Stimulated activated CD4-positive, alpha-beta T cell treated with anti-CD3 and anti-CD28 coated beads, Interleukin-1b, Interleukin-23, amount 100 ng/mL, for 4 hours (primary cell): ENCODE results near the gene BSPRY.
"Not testable (repeated sequence)": the region's sequence is repeated elsewhere in the genome, so short reads cannot be mapped to it uniquely, and the experiment has no call there.

Experiments
- DNase-seq, 2 donors: peaks; one replicate each; pipeline ENCODE4 v3.0.0-alpha.2; 2020; ENCODE audit warnings: low read depth in 2 of 2

Gene BSPRY

GRCh38 chr9:113395000-113395861 is 45.9 kb downstream of the BSPRY start:
- no peak for DNase-seq

GRCh38 chr9:113397203-113397631 is 47.9 kb downstream of the BSPRY start:
- DNase-seq, result no peak

GRCh38 chr9:113398796-113399195 is 49.5 kb downstream of the BSPRY start:
- DNase-seq, result no peak

GRCh38 chr9:113399646-113400200 is 50.4 kb downstream of the BSPRY start:
- DNase-seq, result no peak

GRCh38 chr9:113401027-113401792 is 51.9 kb downstream of the BSPRY start, which contains the start of gene ALAD:
Gene ALAD (minus strand): TSS chr9:113401284. CDS start chr9:113393559, 7,725 bp downstream.
- peak; percentile 99 for DNase-seq

- no peak for DNase-seq
Measured at GRCh38 chr9:113403646-113404045, 54.3 kb downstream of the BSPRY start.

DNA sequence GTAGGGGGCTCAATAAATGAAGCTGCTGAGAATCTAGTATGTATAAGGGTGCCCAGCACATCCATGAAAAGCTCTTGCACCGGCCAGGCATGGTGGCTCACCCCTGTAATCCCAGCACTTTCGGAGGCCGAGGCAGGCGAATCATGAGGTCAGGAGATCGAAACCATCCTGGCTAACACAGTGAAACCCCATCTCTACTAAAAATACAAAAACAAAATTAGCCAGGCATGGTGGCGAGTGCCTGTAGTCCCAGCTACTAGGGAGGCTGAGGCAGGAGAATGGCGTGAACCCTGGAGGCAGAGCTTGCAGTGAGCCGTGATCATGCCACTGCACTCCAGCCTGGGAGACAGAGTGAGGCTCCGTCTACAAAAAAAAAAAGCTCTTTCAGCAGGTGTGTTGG is 57.0 kb downstream of the BSPRY start:
- not testable (repeated sequence) for DNase-seq

- DNase-seq, result peak in 1 of 2 donors; percentile 9
Measured at GRCh38 chr9:113406873-113407511, 57.7 kb downstream of the BSPRY start.

- DNase-seq, result no peak
Measured at GRCh38 chr9:113409481-113409880, 60.1 kb downstream of the BSPRY start.

DNA sequence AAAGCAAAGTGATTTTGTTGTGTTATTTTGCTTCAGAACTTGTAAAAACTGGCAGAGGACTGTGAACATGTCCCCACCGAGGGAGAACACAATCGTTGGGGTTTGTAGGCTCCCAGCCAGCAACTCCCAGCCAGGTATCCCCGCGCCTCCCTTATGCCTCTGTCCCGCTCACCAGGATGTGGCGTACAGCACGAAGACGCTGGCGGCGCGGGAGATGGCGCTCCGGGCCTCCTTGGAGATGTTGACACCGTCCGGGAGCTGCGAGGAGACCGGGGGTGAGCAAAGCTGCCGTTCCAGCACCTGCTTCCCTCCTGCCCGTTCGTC is 60.5 kb downstream of the BSPRY start:
- no peak for DNase-seq

GRCh38 chr9:113410207-113410864 is 61.0 kb downstream of the BSPRY start, which contains the start of the genes C9orf43 and POLE3:
Gene C9orf43 (plus strand): TSS chr9:113410747. CDS start chr9:113413494, 2,747 bp downstream.
Gene POLE3 (minus strand): TSS chr9:113410675. CDS start chr9:113410293, 382 bp downstream.
- peak; percentile 92 to 94 for DNase-seq

- DNase-seq, result no peak
Measured at GRCh38 chr9:113416149-113416721, 66.9 kb downstream of the BSPRY start.

DNA sequence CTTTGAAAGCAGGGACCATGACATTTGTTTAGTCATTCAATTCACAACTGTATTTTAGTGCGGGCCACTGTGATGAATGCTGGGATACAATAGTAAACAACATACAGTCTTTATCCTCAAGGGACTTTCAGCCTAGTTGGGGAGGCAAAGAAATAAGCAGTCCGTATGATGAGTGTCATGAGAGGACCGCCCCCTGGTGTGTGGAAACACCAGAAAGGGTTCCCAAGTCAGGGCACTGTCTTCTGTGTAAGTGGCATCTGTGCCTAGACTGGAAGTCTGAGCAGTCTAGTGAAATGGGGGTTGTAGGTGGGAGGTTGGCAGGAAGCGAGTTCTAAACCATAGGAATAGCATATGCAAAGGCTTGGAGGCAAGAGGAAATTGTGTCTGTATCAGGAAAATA is 68.0 kb downstream of the BSPRY start:
- no peak for DNase-seq
